Mucosa of stomach (tissue), 1 donor: ENCODE data around the gene LEKR1.
"Not testable (repeated sequence)": the region's sequence is repeated elsewhere in the genome, so short reads cannot be mapped to it uniquely, and the experiment has no call there.

Experiments used
- H3K27me3 ChIP-seq: one replicate; pipeline ENCODE4 v1.7.0; 2013; ENCODE audit warnings: mild to moderate bottlenecking, low read length; ENCODE audit not compliant: control insufficient read depth, insufficient read depth
- H3K36me3 ChIP-seq: one replicate; pipeline ENCODE4 v1.7.0; 2013; ENCODE audit warnings: low read length; ENCODE audit not compliant: control insufficient read depth, insufficient read depth
- H3K4me1 ChIP-seq: one replicate; pipeline ENCODE4 v1.7.0; 2013; ENCODE audit warnings: mild to moderate bottlenecking, low read length; ENCODE audit not compliant: control insufficient read depth, insufficient read depth
- H3K4me3 ChIP-seq: one replicate; pipeline ENCODE4 v1.7.0; 2013; ENCODE audit warnings: low read length
- H3K9ac ChIP-seq: one replicate; pipeline ENCODE4 v1.7.0; 2013; ENCODE audit warnings: mild to moderate bottlenecking, low read length, moderate library complexity
- H3K9me3 ChIP-seq: one replicate; pipeline ENCODE4 v1.7.0; 2013; ENCODE audit warnings: mild to moderate bottlenecking, low read length, moderate library complexity; ENCODE audit not compliant: control insufficient read depth
- donor health status: Pancreatic carcinoma.

The LEKR1 gene

GRCh38 chr3:156822626-156823260, 3.4 kb upstream of the LEKR1 start:
- not testable (repeated sequence) for H3K4me3 ChIP-seq, H3K9me3 ChIP-seq, H3K9ac ChIP-seq

GRCh38 chr3:156825795-156826143, 384 bp upstream of the LEKR1 start:
- Histone ChIP-seq H3K9me3 (no peaks in the 10 kb centered on the region), H3K27me3 (no peaks in the 10 kb centered on the region), H3K4me3 (peak overlapping the region; percentile 89)

More at GRCh38 chr3:156822626-156823260, 3.4 kb upstream of the LEKR1 start:
- H3K27me3 ChIP-seq, H3K36me3 ChIP-seq: not testable (repeated sequence)
- H3K4me1 ChIP-seq, result peaks cover 27% of the 10 kb centered on the region

GRCh38 chr3:156826896-156827882, 1.0 kb downstream of the LEKR1 start:
- peaks cover 17% of the 10 kb centered on the region for H3K4me1 ChIP-seq
- no peaks in the 10 kb centered on the region for H3K36me3 ChIP-seq
- no peaks in the 10 kb centered on the region for H3K9me3 ChIP-seq
- H3K4me3 ChIP-seq, result peak overlapping the region; percentile 89
- H3K27me3 ChIP-seq, result no peaks in the 10 kb centered on the region
- H3K9ac ChIP-seq, result peak overlapping the region; percentile 89

More at GRCh38 chr3:156825795-156826143, 384 bp upstream of the LEKR1 start:
- peaks cover 20% of the 10 kb centered on the region for H3K4me1 ChIP-seq
- H3K36me3 ChIP-seq, result no peaks in the 10 kb centered on the region
- peak overlapping the region; percentile 89 for H3K9ac ChIP-seq

GRCh38 chr3:156831006-156831405, 4.9 kb downstream of the LEKR1 start:
- Histone ChIP-seq H3K4me3 (no peak overlapping the region), H3K4me1 (peaks cover 10% of the 10 kb centered on the region), H3K9me3 (no peaks in the 10 kb centered on the region), H3K27me3 (no peaks in the 10 kb centered on the region), H3K9ac (no peak overlapping the region), H3K36me3 (no peaks in the 10 kb centered on the region)

GRCh38 chr3:156834435-156834834, 8.3 kb downstream of the LEKR1 start:
- Histone ChIP-seq H3K4me1 (no peaks in the 10 kb centered on the region), H3K27me3 (no peaks in the 10 kb centered on the region), H3K36me3 (no peaks in the 10 kb centered on the region), H3K4me3 (no peak overlapping the region), H3K9me3 (no peaks in the 10 kb centered on the region), H3K9ac (no peak overlapping the region)

GRCh38 chr3:156834962-156835535, 8.9 kb downstream of the LEKR1 start:
- no peaks in the 10 kb centered on the region for H3K27me3 ChIP-seq
- H3K9me3 ChIP-seq, result no peaks in the 10 kb centered on the region
- H3K9ac ChIP-seq, result no peak overlapping the region
- H3K4me3 ChIP-seq, result no peak overlapping the region
- no peaks in the 10 kb centered on the region for H3K36me3 ChIP-seq
- H3K4me1 ChIP-seq, result no peaks in the 10 kb centered on the region

- Histone ChIP-seq H3K4me3 (no peak overlapping the region), H3K36me3 (no peaks in the 10 kb centered on the region), H3K9ac (no peak overlapping the region), H3K27me3 (no peaks in the 10 kb centered on the region), H3K9me3 (no peaks in the 10 kb centered on the region), H3K4me1 (no peaks in the 10 kb centered on the region)
Measured at GRCh38 chr3:156836701-156837100, 10.5 kb downstream of the LEKR1 start.

- no peaks in the 10 kb centered on the region for H3K27me3 ChIP-seq
- H3K9ac ChIP-seq, result no peak overlapping the region
- no peaks in the 10 kb centered on the region for H3K4me1 ChIP-seq
- H3K36me3 ChIP-seq, result no peaks in the 10 kb centered on the region
- no peaks in the 10 kb centered on the region for H3K9me3 ChIP-seq
- H3K4me3 ChIP-seq, result no peak overlapping the region
Measured at GRCh38 chr3:156837115-156837514, 11.0 kb downstream of the LEKR1 start.

- Histone ChIP-seq H3K9ac (no peak overlapping the region), H3K36me3 (no peaks in the 10 kb centered on the region), H3K27me3 (no peaks in the 10 kb centered on the region), H3K4me1 (no peaks in the 10 kb centered on the region), H3K4me3 (no peak overlapping the region), H3K9me3 (no peaks in the 10 kb centered on the region)
Measured at GRCh38 chr3:156838035-156838434, 11.9 kb downstream of the LEKR1 start.

GRCh38 chr3:156840826-156841689, 14.9 kb downstream of the LEKR1 start:
- Histone ChIP-seq H3K27me3 (no peaks in the 10 kb centered on the region), H3K4me3 (no peak overlapping the region), H3K9me3 (no peaks in the 10 kb centered on the region), H3K9ac (no peak overlapping the region), H3K4me1 (no peaks in the 10 kb centered on the region), H3K36me3 (no peaks in the 10 kb centered on the region)

GRCh38 chr3:156843071-156843808, 17.1 kb downstream of the LEKR1 start:
- Histone ChIP-seq H3K4me3 (no peak overlapping the region), H3K36me3 (no peaks in the 10 kb centered on the region), H3K9ac (no peak overlapping the region), H3K4me1 (no peaks in the 10 kb centered on the region), H3K9me3 (no peaks in the 10 kb centered on the region), H3K27me3 (no peaks in the 10 kb centered on the region)
